ENCODE data around the gene CFAP97.
"Not testable (repeated sequence)": the region's sequence is repeated elsewhere in the genome, so short reads cannot be mapped to it uniquely, and the experiment has no call there.

The CFAP97 gene

DNA sequence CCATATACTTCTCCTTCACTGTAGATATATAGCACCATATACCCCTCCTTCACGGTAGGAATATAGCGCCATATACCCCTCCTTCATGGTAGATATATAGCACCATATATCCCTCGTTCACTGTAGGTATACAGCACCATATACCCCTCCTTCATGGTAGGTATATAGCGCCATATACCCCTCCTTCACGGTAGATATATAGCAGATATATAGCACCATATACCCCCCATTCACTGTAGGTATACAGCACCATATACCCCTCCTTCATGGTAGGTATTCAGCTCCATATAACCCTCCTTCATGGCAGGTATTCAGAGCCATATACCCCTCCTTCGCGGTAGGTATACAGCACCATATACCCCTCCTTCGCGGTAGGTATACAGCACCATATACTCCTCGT is 18.1 kb upstream of the CFAP97 start:
- no peak for DNase-seq

GRCh38 chr4:185221491-185221890 is 17.7 kb upstream of the CFAP97 start:
- DNase-seq: no peak

- DNase-seq: no peak
Measured at GRCh38 chr4:185219551-185220344, 15.9 kb upstream of the CFAP97 start.

GRCh38 chr4:185218312-185218711 is 14.5 kb upstream of the CFAP97 start:
- DNase-seq: no peak

- DNase-seq: no peak
Measured at GRCh38 chr4:185217408-185217975, 13.7 kb upstream of the CFAP97 start.

- no peak for DNase-seq
Measured at GRCh38 chr4:185215261-185215660, 11.5 kb upstream of the CFAP97 start.

- DNase-seq: no peak
Measured at GRCh38 chr4:185213877-185214276, 10.1 kb upstream of the CFAP97 start.

DNA sequence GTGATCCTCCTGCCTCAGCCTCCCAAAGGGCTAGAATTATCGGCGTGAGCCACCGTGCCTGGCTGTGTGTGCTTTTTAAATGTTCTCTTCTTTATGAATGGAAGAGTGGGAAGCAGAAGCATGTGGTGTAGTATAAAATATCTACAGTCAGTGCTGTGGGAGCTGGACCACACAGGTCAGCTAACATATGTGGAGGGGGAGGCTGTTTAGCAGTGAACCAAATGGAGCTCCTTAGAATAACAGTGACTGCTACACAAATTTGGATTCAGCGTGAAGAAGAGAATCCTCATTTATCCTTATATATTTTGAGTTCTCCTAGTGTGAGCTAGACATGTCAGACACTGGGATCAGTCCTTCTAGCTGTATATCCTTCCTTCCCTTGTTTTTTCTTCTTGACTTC is 8.8 kb upstream of the CFAP97 start:
- DNase-seq: no peak

- no peak for DNase-seq
Measured at GRCh38 chr4:185211641-185212040, 7.8 kb upstream of the CFAP97 start.

- DNase-seq: no peak
Measured at GRCh38 chr4:185211035-185211434, 7.2 kb upstream of the CFAP97 start.

DNA sequence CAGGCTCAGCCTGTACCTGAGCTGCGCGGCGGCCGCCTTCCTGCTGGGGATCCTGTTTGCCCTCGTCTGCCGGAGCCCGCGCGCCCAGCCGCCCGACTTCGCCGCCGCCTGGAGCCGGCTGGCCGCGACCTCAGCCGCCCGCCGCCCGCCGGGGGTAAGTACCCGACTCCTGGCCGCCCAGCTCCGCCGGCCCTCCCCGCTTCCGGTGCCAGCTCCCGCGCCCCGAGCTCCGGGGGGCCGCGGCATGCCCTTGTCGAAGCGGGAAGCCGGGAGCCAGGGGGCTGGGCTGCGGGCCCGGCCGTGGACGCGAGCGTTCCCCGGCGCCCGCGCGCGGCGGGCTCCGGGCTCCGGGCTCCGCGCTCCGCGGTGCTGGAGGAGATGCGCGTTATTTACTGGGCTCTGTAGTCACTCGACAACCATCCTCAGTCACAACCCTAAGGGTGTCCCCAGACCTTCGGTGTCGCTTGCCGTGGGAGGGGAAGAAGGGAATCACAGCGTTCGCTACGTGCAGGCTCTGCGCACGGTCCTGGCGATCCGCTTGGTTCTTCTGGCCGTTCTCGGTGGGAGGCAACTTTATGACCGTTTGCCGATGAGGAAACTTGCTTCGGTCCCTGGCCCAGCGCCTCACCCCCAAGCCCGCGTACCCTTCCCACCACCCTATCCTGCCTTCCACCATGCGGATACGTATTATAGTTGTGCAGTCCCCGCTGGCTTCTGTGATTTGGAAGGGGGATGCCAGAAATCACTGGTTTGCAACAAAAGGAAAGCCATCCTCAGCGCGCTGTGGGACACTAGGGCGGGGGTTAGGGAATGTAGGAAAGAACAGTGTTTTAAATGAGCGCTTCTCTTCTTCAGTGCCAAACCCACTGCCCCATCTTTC is 6.5 kb upstream of the CFAP97 start:
- peak; percentile 33 to 37 for DNase-seq

- not testable (repeated sequence) for DNase-seq
Measured at GRCh38 chr4:185209852-185210101, 6.0 kb upstream of the CFAP97 start.

GRCh38 chr4:185209031-185209851 is 5.4 kb upstream of the CFAP97 start, which contains the start of gene SNX25:
TSS of gene SNX25 (plus strand) at chr4:185209598. CDS start at chr4:185209827, 229 bp downstream.
- peak; percentile 79 to 86 for DNase-seq

GRCh38 chr4:185207466-185207865 is 3.7 kb upstream of the CFAP97 start:
- DNase-seq: no peak

DNA sequence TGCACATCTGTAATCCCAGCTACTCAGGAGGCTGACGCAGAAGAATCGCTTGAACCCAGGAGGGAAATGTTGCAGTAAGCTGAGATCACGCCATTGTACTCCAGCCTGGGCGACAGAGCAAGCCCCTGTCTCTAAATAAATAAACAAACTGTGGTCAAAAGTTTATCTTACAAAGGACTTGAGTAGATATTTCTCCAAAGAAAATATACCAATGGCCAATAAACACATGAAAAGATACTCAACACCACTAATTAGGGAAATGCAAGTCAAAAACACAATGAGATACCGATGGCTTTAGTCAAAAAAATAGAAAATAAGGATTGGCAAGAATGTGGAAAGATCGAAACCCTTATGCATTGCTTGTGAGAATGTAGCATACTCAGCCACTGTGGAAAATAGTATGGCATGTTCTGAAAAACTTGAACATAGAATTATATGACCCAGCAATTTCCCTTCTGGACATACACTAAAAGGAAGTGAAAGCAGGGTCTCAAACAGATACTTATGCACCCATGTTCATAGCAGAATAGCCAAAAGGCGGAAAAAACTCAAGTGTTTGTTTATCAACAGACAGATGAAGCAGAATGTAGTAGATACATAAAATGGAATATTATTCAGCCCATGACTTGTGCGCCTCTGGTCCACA is 2.0 kb upstream of the CFAP97 start:
- no peak for DNase-seq

GRCh38 chr4:185205073-185205472 is 1.3 kb upstream of the CFAP97 start:
- DNase-seq: not testable (repeated sequence)

- no peak for DNase-seq
Measured at GRCh38 chr4:185204238-185204910, 574 bp upstream of the CFAP97 start.

GRCh38 chr4:185202984-185203485 is 765 bp downstream of the CFAP97 start:
- DNase-seq: no peak

DNA sequence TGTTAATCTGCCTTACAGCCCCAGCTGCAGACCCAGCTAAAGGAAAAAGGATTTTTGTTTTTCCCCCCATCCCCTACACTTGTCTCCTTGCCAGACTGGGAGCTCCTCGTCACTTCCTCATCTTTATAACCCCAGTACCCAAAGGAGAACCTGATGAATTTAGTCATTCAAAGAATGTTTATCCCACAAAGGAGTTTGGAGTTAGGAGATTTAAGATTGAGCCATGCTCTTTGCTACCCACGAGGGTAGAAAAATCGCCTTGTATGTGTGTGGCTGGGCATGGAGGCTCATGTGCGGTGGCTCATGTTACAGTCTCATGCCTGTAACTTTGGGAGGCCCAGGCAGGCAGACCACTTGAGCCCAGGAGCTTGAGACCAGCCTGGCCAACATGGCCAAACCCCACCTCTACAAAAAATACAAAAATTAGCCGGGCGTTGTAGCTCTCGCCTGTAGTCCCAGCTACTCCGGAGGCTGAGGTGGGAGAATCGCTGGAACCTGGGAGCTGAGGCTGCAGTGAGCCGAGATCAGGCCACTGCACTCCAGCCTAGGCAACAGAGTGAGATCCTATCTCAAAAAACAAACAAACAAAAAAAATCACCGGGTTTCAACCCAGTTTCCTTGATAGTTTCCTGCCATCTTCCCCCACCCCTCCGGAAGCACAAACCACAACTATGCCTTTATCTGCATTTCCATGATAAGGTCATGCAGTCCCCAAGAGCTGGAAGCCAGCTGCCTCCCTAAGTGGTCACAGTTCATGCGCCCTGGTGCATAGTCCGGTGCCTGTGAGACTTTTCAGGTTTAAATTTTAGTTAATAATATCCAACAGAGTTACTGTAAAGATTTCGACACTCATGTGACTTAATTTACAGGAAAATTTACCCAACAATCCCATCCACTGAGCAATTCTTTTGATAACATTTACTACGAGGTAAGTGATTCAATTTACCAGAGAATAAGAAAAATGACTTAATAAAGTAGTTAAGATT is 1.5 kb downstream of the CFAP97 start:
- DNase-seq: no peak

GRCh38 chr4:185198189-185198588 is 5.6 kb downstream of the CFAP97 start:
- DNase-seq: not testable (repeated sequence)

Measured in stimulated activated CD4-positive, alpha-beta T cell treated with anti-CD3 and anti-CD28 coated beads, Interleukin-2, amount 100 ng/mL, for 48 hours (primary cell).